Hematopoietic multipotent progenitor cell treated with erythropoietin and hydrocortisone succinate and interleukin-3 and kit ligand, for 8 days (in vitro differentiated cells): ENCODE results near the gene TNFSF8.

Experiments used
- DNase-seq: peaks from one replicate; pipeline ENCODE4 v3.0.0-alpha.2; 2015

Gene TNFSF8

GRCh38 chr9:114935119-114935518, 4.7 kb upstream of the TNFSF8 start:
- no peak for DNase-seq

GRCh38 chr9:114932502-114932901, 2.1 kb upstream of the TNFSF8 start:
- no peak for DNase-seq

GRCh38 chr9:114931407-114931806, 1.0 kb upstream of the TNFSF8 start:
- no peak for DNase-seq

GRCh38 chr9:114929201-114929600, 1.2 kb downstream of the TNFSF8 start:
- DNase-seq: no peak

- DNase-seq: no peak
Observed at GRCh38 chr9:114928671-114929070, 1.7 kb downstream of the TNFSF8 start.

- no peak for DNase-seq
Observed at GRCh38 chr9:114928136-114928535, 2.3 kb downstream of the TNFSF8 start.

- DNase-seq: no peak
Observed at GRCh38 chr9:114925672-114926071, 4.7 kb downstream of the TNFSF8 start.

- DNase-seq: no peak
Observed at GRCh38 chr9:114925039-114925438, 5.4 kb downstream of the TNFSF8 start.

- DNase-seq: no peak
Observed at GRCh38 chr9:114924327-114924726, 6.1 kb downstream of the TNFSF8 start.

GRCh38 chr9:114923918-114924317, 6.5 kb downstream of the TNFSF8 start:
- DNase-seq: no peak

GRCh38 chr9:114921171-114921570, 9.2 kb downstream of the TNFSF8 start:
- DNase-seq: no peak

GRCh38 chr9:114919611-114920010, 10.8 kb downstream of the TNFSF8 start:
- DNase-seq: no peak

- DNase-seq: no peak
Observed at GRCh38 chr9:114916481-114916880, 13.9 kb downstream of the TNFSF8 start.

GRCh38 chr9:114914139-114914538, 16.3 kb downstream of the TNFSF8 start:
- no peak for DNase-seq

- no peak for DNase-seq
Observed at GRCh38 chr9:114913656-114914055, 16.7 kb downstream of the TNFSF8 start.

- DNase-seq: no peak
Observed at GRCh38 chr9:114913217-114913616, 17.2 kb downstream of the TNFSF8 start.

- DNase-seq: peak; percentile 39
Observed at GRCh38 chr9:114911167-114911821, 19.1 kb downstream of the TNFSF8 start.

GRCh38 chr9:114910541-114910940, 19.9 kb downstream of the TNFSF8 start:
- DNase-seq: no peak

GRCh38 chr9:114909661-114910060, 20.7 kb downstream of the TNFSF8 start:
- no peak for DNase-seq

GRCh38 chr9:114908805-114909448, 21.5 kb downstream of the TNFSF8 start:
- DNase-seq: no peak

- DNase-seq: no peak
Observed at GRCh38 chr9:114908104-114908622, 22.2 kb downstream of the TNFSF8 start.

GRCh38 chr9:114906922-114907571, 23.3 kb downstream of the TNFSF8 start:
- DNase-seq: peak; percentile 24

- no peak for DNase-seq
Observed at GRCh38 chr9:114905170-114905940, 25.0 kb downstream of the TNFSF8 start.
